GM18502 (cell line): Measurements from ENCODE around the gene FUT2.
"Not testable (repeated sequence)": the region's sequence is repeated elsewhere in the genome, so short reads cannot be mapped to it uniquely, and the experiment has no call there.

Experiments used
- ATAC-seq: cut with Tn5 transposase; IDR thresholded peaks from one replicate; pipeline ENCODE4 v1.9.1; 2021; ENCODE audit warnings: mild to moderate bottlenecking; ENCODE audit not compliant: unreplicated experiment, poor library complexity

Gene FUT2

GRCh38 chr19:48669903-48670668, 25.7 kb upstream of the FUT2 start:
- no peak for ATAC-seq

DNA sequence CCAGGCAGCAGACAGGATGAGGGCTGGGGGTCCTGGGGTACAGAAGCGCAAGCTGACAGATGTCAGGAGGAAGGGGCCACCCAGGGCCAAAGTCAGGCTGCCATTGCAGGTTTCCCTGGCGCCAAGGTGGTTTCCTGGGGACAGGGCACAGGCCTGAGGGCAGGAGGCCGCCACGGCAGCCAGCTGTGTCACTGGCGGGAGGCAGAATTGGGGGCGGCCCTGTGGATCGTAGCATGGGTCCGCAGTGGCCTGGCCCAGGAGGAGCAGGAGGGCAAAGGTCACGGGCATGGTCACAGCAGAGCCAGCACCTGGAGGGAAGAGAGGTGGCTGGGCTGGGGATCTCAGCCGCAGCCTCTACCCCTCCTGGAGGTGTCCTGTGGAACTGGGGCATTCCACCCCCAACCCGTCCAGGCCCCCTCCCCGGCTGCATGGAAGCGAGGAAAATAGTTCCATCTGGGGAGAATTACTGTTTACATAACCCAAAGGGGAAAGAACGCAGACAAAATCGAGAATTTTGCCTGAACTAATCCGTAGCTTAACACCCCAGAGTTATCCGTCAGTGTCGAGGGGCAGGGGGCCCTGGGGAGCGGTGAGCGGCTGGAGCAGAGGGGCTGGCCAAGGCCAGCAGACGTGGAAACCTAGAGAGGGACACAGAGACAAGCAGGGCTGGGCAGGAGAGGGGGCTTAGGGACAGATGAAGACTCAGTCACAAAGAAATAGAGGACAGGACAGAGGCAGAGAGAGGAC, 24.9 kb upstream of the FUT2 start:
- ATAC-seq: no peak

- ATAC-seq: no peak
Observed at GRCh38 chr19:48671446-48671995, 24.2 kb upstream of the FUT2 start.

DNA sequence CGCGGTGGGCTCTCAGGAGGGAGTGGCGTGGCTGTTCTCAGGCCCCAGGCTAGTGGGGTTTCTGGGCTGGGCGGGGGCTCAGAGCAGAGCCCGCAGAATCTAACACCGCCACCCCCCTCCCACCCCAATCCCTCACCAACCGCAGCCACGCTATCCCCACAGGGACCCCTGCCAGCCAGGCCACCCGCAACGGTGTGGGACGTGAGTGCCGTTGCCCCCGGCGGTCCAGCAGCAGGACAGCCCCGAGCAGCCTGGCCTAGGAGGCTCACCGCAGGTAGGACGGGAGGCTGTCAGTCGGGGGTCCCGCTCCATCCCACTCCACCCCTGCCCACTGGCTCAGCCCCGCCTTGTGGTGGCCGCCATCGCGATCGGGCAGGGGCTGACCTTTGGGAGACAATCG, 22.8 kb upstream of the FUT2 start, which contains the start of gene NTN5:
TSS of gene NTN5 (minus strand) at position 24 of the 400 bp plus-strand sequence. CDS start 2,031 bp downstream, outside the sequence.
- ATAC-seq: no peak

DNA sequence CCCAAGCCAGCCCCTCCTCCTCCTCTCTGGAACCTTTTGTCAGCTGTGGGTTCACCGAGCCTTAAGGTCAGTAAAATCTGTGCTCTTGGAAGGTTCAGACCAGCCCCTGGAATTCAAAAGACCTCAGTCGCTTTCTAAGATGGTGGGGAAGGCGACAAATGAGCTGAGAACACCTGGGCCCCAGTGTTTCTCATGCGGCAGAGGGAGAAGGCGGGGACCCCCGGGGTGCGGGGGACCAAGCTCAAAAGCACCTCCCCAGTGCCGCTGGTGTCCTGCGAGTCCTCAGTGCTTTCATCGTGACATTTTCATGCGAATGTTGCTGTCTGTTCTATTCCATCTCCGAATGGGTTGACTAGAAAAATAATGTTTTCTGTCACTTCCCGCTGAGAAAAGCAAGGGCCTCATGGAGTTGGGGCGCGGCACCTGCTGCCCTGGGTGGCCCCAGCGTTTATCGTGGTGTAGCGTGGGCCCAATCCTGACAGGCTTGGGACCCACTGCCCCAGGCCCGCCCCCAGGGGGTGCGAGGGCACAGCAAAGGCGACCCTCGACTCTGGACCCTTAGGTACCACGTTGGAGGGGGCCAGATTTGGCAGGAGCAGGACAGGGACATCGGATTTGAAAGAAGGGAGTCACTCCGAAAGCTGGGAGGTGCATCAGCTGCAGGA, 22.2 kb upstream of the FUT2 start:
- no peak for ATAC-seq

GRCh38 chr19:48674216-48674809, 21.5 kb upstream of the FUT2 start:
- no peak for ATAC-seq

GRCh38 chr19:48674921-48675824, 20.6 kb upstream of the FUT2 start:
- no peak for ATAC-seq

- no peak for ATAC-seq
Observed at GRCh38 chr19:48676487-48676886, 19.3 kb upstream of the FUT2 start.

- ATAC-seq: no peak
Observed at GRCh38 chr19:48676887-48677286, 18.9 kb upstream of the FUT2 start.

DNA sequence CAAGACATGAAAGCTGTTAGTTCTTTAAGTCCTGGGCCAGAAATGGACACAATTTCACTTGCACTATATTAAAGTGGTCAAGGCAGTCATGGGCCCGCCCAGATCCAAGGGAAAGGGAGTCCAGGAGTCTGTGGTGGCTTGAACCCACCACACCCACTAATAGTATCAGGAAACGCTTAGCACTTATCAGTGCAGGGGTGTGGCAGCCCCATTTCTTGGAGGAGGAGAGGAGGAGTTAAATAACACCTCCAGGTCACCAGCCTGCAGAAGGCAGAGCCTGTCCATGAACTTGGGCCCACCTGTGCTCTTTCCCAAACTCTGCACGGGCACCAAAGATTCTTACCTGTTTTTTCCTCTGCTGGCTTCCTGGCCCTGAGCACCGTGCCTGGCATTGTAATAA, 17.6 kb upstream of the FUT2 start:
- no peak for ATAC-seq

- ATAC-seq: not testable (repeated sequence)
Observed at GRCh38 chr19:48680006-48680405, 15.8 kb upstream of the FUT2 start.

DNA sequence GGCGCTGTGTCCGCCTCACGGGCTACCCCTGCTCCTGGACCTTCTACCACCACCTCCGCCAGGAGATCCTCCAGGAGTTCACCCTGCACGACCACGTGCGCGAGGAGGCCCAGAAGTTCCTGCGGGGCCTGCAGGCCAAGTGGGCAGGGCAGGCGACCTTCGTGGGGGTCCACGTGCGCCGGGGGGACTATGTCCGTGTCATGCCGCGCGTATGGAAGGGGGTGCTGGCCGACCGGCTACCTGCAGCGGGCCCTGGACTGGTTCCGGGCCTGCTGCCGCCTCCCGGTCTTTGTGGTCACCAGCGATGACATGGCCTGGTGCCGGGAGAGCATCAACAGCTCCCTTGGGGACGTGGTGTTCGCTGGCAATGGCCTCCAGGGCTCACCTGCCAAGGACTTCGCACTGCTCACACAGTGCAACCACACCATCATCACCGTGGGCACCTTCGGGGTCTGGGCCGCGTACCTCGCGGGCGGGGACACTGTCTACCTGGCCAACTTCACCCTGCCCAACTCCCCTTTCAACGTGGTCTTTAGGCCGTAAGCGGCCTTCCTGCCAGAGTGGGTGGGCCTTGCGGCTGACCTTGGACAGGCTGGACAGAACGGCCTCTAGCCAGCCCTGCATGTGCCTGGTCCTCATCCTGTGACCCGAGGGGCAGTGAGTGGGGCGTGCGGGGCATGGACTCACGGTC, 15.2 kb upstream of the FUT2 start:
- ATAC-seq: no peak

- ATAC-seq: no peak
Observed at GRCh38 chr19:48681127-48681470, 14.7 kb upstream of the FUT2 start.

DNA sequence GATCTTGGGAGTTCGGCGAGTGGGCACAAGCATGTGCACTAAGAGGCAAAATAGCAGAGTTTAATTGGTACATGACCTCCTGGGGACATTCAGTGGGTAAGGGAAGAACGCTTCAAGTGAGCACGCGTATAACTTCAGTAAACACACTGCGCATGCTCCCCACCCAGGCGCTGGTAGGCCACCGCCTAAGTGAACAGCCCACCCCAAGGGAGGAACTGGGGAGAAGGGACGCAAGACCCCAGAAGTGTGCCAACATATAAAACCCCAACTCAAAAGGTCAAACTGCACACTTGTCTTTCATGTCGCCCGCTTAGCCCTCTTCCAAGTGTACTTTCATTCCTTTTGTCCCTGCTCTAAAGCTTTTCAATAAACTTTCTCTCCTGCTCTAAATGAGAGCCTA, 12.4 kb upstream of the FUT2 start:
- no peak for ATAC-seq

- no peak for ATAC-seq
Observed at GRCh38 chr19:48685583-48685982, 10.2 kb upstream of the FUT2 start.

GRCh38 chr19:48686088-48686487, 9.7 kb upstream of the FUT2 start:
- ATAC-seq: no peak

DNA sequence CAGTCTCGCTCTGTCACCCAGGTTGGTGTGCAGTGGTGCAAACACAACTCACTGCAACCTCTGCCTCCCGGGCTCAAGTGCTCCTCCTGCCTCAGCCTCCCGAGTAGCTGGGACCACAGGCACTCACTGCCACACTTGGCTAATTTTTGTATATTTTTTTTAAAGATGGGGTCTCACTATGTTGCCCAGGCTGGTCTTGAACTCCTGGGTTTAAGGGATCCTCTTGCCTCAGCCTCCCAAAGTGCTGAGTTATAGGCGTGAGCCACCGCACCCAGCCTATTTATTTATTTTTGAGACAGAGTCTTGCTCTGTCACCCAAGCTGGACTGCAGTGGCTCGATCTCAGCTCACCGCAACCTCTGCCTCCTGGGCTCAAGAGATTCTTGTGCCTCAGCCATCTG, 9.1 kb upstream of the FUT2 start:
- not testable (repeated sequence) for ATAC-seq

GRCh38 chr19:48687776-48688175, 8.0 kb upstream of the FUT2 start:
- ATAC-seq: no peak

DNA sequence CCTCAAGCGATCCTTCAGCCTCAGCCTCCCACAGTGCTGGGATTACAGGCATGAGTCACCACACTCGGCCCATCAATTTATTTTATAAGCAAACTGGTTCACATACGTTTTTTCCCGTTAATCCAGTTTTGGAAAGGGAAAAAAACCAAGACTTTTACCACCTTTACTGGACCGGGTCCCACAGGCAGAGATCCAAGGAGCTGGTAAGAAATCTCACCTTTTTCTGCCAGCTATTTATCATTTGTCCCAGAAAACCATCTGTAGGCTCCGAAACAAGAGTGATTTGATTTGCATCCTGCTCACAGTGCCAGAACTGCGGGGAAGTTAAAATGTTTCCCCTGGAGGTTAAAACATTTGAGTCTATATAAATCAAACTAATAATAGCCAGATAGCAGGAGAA, 6.3 kb upstream of the FUT2 start:
- ATAC-seq: no peak
